HepG2 (cell line): ENCODE results near the gene COLEC12. TPM values are rescaled to one million over a fixed set of nuclear protein-coding genes. Genes with fewer than 3 reads are reported as not detected.

Experiments used
- ATAC-seq: fragments of 200-7000 bp; cut with Tn5 transposase; 3 replicates; pipeline ENCODE4 v1.9.1; 2020; ENCODE audit warnings: mild to moderate bottlenecking, moderate library complexity
- BruUV-seq: library from RNA; stranded (reverse); fragments of 400-500 nt; replicated peaks from 2 replicates; lab custom pipeline; 2021; lab: Mats Ljungman, UMichigan
- CTCF ChIA-PET: fragments of 300-600 bp; formaldehyde crosslinking; extraction: SDS; loops from one replicate; lab custom pipeline; 2021; ENCODE audit warnings: low total read pairs, inconsistent platforms, low intra/inter-chr PET ratio; lab: Yijun Ruan, JAX
- POLR2A ChIA-PET: fragments of 350-600 bp; sonication (Branson Sonifier 250); formaldehyde crosslinking; loops from one replicate; lab custom pipeline; 2020; ENCODE audit warnings: antibody characterized with exemption, inconsistent platforms; lab: Yijun Ruan, JAX
- DNase-seq: peaks from one replicate; pipeline ENCODE4 v3.0.0-alpha.2; 2015; ENCODE audit warnings: low spot score
- FAIRE-seq: peaks from 3 replicates; lab custom pipeline; 2011; peaks lifted over from hg19 to GRCh38; lab: Jason Lieb, UNC
- H2AFZ ChIP-seq: one replicate; pipeline ENCODE4 v1.6.1; 2011; ENCODE audit warnings: low read length, inconsistent platforms
- H3K27ac ChIP-seq: fragments of 300-600 bp; 3 replicates; pipeline ENCODE4 v1.8.0; 2011; ENCODE audit warnings: mixed run types, mild to moderate bottlenecking, mixed read lengths, low read length, inconsistent platforms; ENCODE audit not compliant: insufficient read depth; ENCODE audit errors: extremely low read length
- H3K27me3 ChIP-seq, 2 experiments: fragments of 200-600 bp in 1 of 2; 2 replicates in 1 of 2; 3 replicates in 1 of 2; pipeline versions ENCODE4 v1.6.0 to v1.8.0; 2011; ENCODE audit warnings: low read length in 2 of 2, mild to moderate bottlenecking in 2 of 2, moderate library complexity in 2 of 2, inconsistent platforms in 1 of 2; ENCODE audit not compliant: insufficient read depth in 2 of 2, control insufficient read depth in 1 of 2
- H3K36me3 ChIP-seq, 2 experiments: fragments of 200-600 bp in 1 of 2; replicated peaks in 1 of 2; 2 replicates in 1 of 2; 3 replicates in 1 of 2; pipeline versions ENCODE4 v1.5.1 to v1.8.0; 2011; ENCODE audit warnings: low read length in 2 of 2, inconsistent platforms in 1 of 2; ENCODE audit not compliant: insufficient read depth in 2 of 2, control insufficient read depth in 1 of 2
- H3K4me1 ChIP-seq: 2 replicates; pipeline ENCODE4 v1.5.1; 2012; ENCODE audit warnings: low read length, inconsistent platforms; ENCODE audit not compliant: insufficient read depth
- H3K4me2 ChIP-seq: 2 replicates; pipeline ENCODE4 v1.6.0; 2011; ENCODE audit warnings: low read depth, low read length, inconsistent platforms
- H3K4me3 ChIP-seq, 3 experiments: fragments of 200-600 bp in 1 of 3; sonication (generic), shearing (Covaris generic) in 1 of 3; replicated peaks in 1 of 3; 2 replicates each; pipeline ENCODE4 v1.5.1; 2011 to 2016; ENCODE audit warnings: low read length in 3 of 3, inconsistent platforms in 2 of 3, low read depth in 2 of 3, mild to moderate bottlenecking in 2 of 3, control low read depth in 1 of 3, mixed read lengths in 1 of 3; ENCODE audit not compliant: insufficient read depth in 1 of 3
- H3K79me2 ChIP-seq: one replicate; pipeline ENCODE4 v1.6.1; 2011; ENCODE audit warnings: low read length, inconsistent platforms; ENCODE audit not compliant: insufficient read depth
- H3K9ac ChIP-seq: 2 replicates; pipeline ENCODE4 v1.6.0; 2011; ENCODE audit warnings: mild to moderate bottlenecking, low read depth, low read length, inconsistent platforms; ENCODE audit not compliant: insufficient read depth
- H3K9me3 ChIP-seq: 2 replicates; pipeline ENCODE4 v1.5.1; 2012; ENCODE audit warnings: mild to moderate bottlenecking, low read length
- H4K20me1 ChIP-seq: 2 replicates; pipeline ENCODE4 v1.6.0; 2011; ENCODE audit warnings: inconsistent platforms, mild to moderate bottlenecking, low read length, moderate library complexity; ENCODE audit not compliant: insufficient read depth
- GPN1 ChIP-seq: sonication (generic); formaldehyde crosslinking; IDR thresholded peaks from 2 replicates; pipeline ENCODE4 v1.5.1; 2020; ENCODE audit warnings: missing genetic modification reagents, borderline replicate concordance
- GRHL1 ChIP-seq: sonication (generic); formaldehyde crosslinking; conservative IDR thresholded peaks from 2 replicates; pipeline ENCODE4 v1.8.0; 2022; ENCODE audit warnings: missing genetic modification reagents
- HNRNPLL ChIP-seq: fragments of 200-400 bp; formaldehyde crosslinking; IDR thresholded peaks from 2 replicates; pipeline ENCODE4 v1.6.1; 2017; ENCODE audit warnings: mild to moderate bottlenecking, low read depth, low read length; ENCODE audit not compliant: poor library complexity, severe bottlenecking
- SCMH1 ChIP-seq: sonication (generic); formaldehyde crosslinking; IDR thresholded peaks from 2 replicates; pipeline ENCODE4 v1.9.0; 2021; ENCODE audit warnings: missing genetic modification reagents, mild to moderate bottlenecking, borderline replicate concordance
- ZFP82 ChIP-seq: sonication (generic); formaldehyde crosslinking; IDR thresholded peaks from 2 replicates; pipeline ENCODE4 v1.5.1; 2020; ENCODE audit warnings: mild to moderate bottlenecking, missing genetic modification reagents, borderline replicate concordance
- ZNF20 ChIP-seq: sonication (generic); formaldehyde crosslinking; IDR thresholded peaks from 2 replicates; pipeline ENCODE4 v1.4.0; 2020; ENCODE audit warnings: mild to moderate bottlenecking, moderate library complexity, missing genetic modification reagents
- ZNF207 ChIP-seq: fragments of 450-650 bp; IDR thresholded peaks from 2 replicates; pipeline ENCODE4 v1.6.1; 2016; ENCODE audit warnings: antibody characterized with exemption, borderline replicate concordance
- WGBS: methylation state at CpG from one replicate; pipeline ENCODE4 v1.1.6; 2017; ENCODE audit warnings: low lambda C conversion rate; 5-methylcytosine and 5-hydroxymethylcytosine counted together
- in situ Hi-C: cut with HindIII; loops from 2 replicates; pipeline ENCODE4 v1.10.0; 2017; ENCODE audit warnings: low pct_unique_long_range_greater_than_20kb; ENCODE audit not compliant: extremely low pct_ligation_motif_present
- intact Hi-C: fragments of 100-400 bp; cut with micrococcal nuclease; formaldehyde crosslinking; loops from one replicate; pipeline ENCODE4 v1.10.0; 2022; ENCODE audit not compliant: unreplicated experiment
- polyA plus RNA-seq, 8 experiments: library from polyadenylated mRNA; depleted of rRNA in 3 of 8; stranded (reverse) in 7 of 8; unstranded in 1 of 8; fragments of >200 nt; fragmentation: Illumina TruSeq in 4 of 8; extraction: Trizol in 4 of 8; gene quantifications; 2 replicates each; pipeline versions ENCODE4 v1.2.1 to v1.2.3, GENCODE V29; 2011 to 2016; ENCODE audit warnings: low read depth in 4 of 8, missing spikeins in 1 of 8, mixed read lengths in 1 of 8; ENCODE audit not compliant: insufficient read depth in 1 of 8
- total RNA-seq, 5 experiments: library from RNA; depleted of rRNA; stranded (reverse); fragments of >200 nt; fragmentation: Illumina TruSeq; extraction: Trizol; gene quantifications; 2 replicates each; pipeline ENCODE4 v1.2.3, GENCODE V29; 2016; ENCODE audit warnings: low read depth in 1 of 5

COLEC12 gene
- total and polyA plus RNA-seq, 2 of the 13 experiments (the other 11 are each of a cell fraction or from before 2014, with no cell fraction given) = 0.02 to 0.11 TPM

GRCh38 chr18:549967-550366 lies 49.5 kb upstream of the COLEC12 start:
- Histone ChIP-seq H3K4me2 (no peak overlapping the region), H3K9ac (no peak overlapping the region), H3K27me3 (no peaks in the 10 kb centered on the region), H4K20me1 (no peaks in the 10 kb centered on the region), H3K9me3 (no peaks in the 10 kb centered on the region), H3K36me3 (no peaks in the 10 kb centered on the region), H3K27ac (no peak overlapping the region), H3K4me1 (peaks cover 13% of the 10 kb centered on the region), H3K79me2 (no peaks in the 10 kb centered on the region), H3K4me3 (no peak overlapping the region), H2AFZ (no peak overlapping the region)
- in situ Hi-C loops = no loop called here
- TF ChIP-seq ZNF207 = no peak
- TF ChIP-seq HNRNPLL = no peak
- no peak for TF ChIP-seq ZNF20 (CRISPR knock-in tag)
- TF ChIP-seq SCMH1 = no peak
- no peak for TF ChIP-seq ZFP82 (CRISPR knock-in tag)
- TF ChIP-seq GPN1 (CRISPR knock-in tag) = no peak
- TF ChIP-seq GRHL1 (CRISPR knock-in tag) = no peak
- no peak for FAIRE-seq
- ChIA-PET POLR2A (no interaction called here), CTCF (no interaction called here)
- 54% methylated on average over 3 of the region's 3 CpGs for WGBS
- DNase-seq = no peak
- ATAC-seq = no peak
- no TSS peak for BruUV-seq
- intact Hi-C loops = no loop called here
